Glutamatergic neuron (in vitro differentiated cells): ENCODE results near the gene TEAD2. TPM values are rescaled to one million over a fixed set of nuclear protein-coding genes. Genes with fewer than 3 reads are reported as not detected.

ENCODE experiments used
- DNase-seq: peaks from one replicate; pipeline ENCODE4 v3.0.0; 2022
- H3K27ac Mint-ChIP-seq: one replicate; pipeline ENCODE4 v1.8.0; 2020; ENCODE audit warnings: mild to moderate bottlenecking, mixed read lengths, inconsistent platforms; ENCODE audit not compliant: unreplicated experiment
- H3K27me3 Mint-ChIP-seq: one replicate; pipeline ENCODE4 v1.8.0; 2020; ENCODE audit warnings: mild to moderate bottlenecking, moderate library complexity, mixed read lengths, inconsistent platforms; ENCODE audit not compliant: unreplicated experiment
- H3K36me3 Mint-ChIP-seq: one replicate; pipeline ENCODE4 v1.8.0; 2020; ENCODE audit warnings: mild to moderate bottlenecking, mixed read lengths, inconsistent platforms; ENCODE audit not compliant: unreplicated experiment
- H3K4me1 Mint-ChIP-seq: one replicate; pipeline ENCODE4 v1.8.0; 2020; ENCODE audit warnings: mild to moderate bottlenecking, low read depth, mixed read lengths, inconsistent platforms; ENCODE audit not compliant: unreplicated experiment
- H3K4me3 Mint-ChIP-seq: one replicate; pipeline ENCODE4 v1.8.0; 2020; ENCODE audit warnings: mild to moderate bottlenecking, mixed read lengths, inconsistent platforms; ENCODE audit not compliant: unreplicated experiment
- H3K9me3 Mint-ChIP-seq: one replicate; pipeline ENCODE4 v1.8.0; 2020; ENCODE audit warnings: mild to moderate bottlenecking, moderate library complexity, mixed read lengths, inconsistent platforms; ENCODE audit not compliant: unreplicated experiment
- CTCF ChIP-seq: fragments of 200-600 bp; sonication (generic); IDR thresholded peaks from one replicate; pipeline ENCODE4 v1.5.0; 2021; ENCODE audit not compliant: partially characterized antibody, unreplicated experiment
- total RNA-seq: library from RNA; stranded (reverse); fragmentation: NEBNext Ultra II Directional; extraction: Animal tissue kit (Norgen Biotek cat#: 25700); gene quantifications from one replicate; pipeline ENCODE4 v1.2.1, GENCODE V29; 2021; ENCODE audit not compliant: unreplicated experiment

The TEAD2 gene
- total RNA-seq, 1 donor from 2014 or later: 140 TPM

- H3K36me3 Mint-ChIP-seq: peaks cover 8% of the 10 kb centered on the region
- H3K4me3 Mint-ChIP-seq: no peak overlapping the region
- H3K9me3 Mint-ChIP-seq: peaks cover 19% of the 10 kb centered on the region
- peaks cover 12% of the 10 kb centered on the region for H3K4me1 Mint-ChIP-seq
- no peak overlapping the region for H3K27ac Mint-ChIP-seq
- peaks cover 29% of the 10 kb centered on the region for H3K27me3 Mint-ChIP-seq
- no peak for TF ChIP-seq CTCF
- no peak for DNase-seq
Measured at GRCh38 chr19:49336482-49337266, 25.5 kb downstream of the TEAD2 start.

- Mint-ChIP-seq H3K27me3 (peaks cover 29% of the 10 kb centered on the region), H3K4me1 (peaks cover 12% of the 10 kb centered on the region), H3K36me3 (peaks cover 8% of the 10 kb centered on the region), H3K9me3 (peaks cover 21% of the 10 kb centered on the region), H3K27ac (no peak overlapping the region), H3K4me3 (no peak overlapping the region)
- no peak for DNase-seq
- TF ChIP-seq CTCF: no peak
Measured at GRCh38 chr19:49335784-49336481, 26.3 kb downstream of the TEAD2 start.

- Mint-ChIP-seq H3K36me3 (peaks cover 3% of the 10 kb centered on the region), H3K27me3 (peaks cover 26% of the 10 kb centered on the region), H3K4me1 (peaks cover 9% of the 10 kb centered on the region), H3K4me3 (no peak within 1 kb of the TSS), H3K27ac (no peak within 1 kb of the TSS), H3K9me3 (peaks cover 19% of the 10 kb centered on the region)
- no peak for TF ChIP-seq CTCF
- DNase-seq: no peak
Measured at GRCh38 chr19:49335071-49335783, 27.0 kb downstream of the TEAD2 start, which contains the start of gene CD37. TSS of gene CD37 (plus strand) at chr19:49335406. CDS start at chr19:49335541, 135 bp downstream.

GRCh38 chr19:49333811-49334288 lies 28.4 kb downstream of the TEAD2 start:
- no peak for DNase-seq

More at GRCh38 chr19:49333811-49334288, 28.4 kb downstream of the TEAD2 start:
- Mint-ChIP-seq H3K27me3 (peaks cover 20% of the 10 kb centered on the region), H3K4me1 (peaks cover 6% of the 10 kb centered on the region), H3K9me3 (peaks cover 15% of the 10 kb centered on the region), H3K4me3 (no peak overlapping the region), H3K27ac (no peak overlapping the region), H3K36me3 (no peaks in the 10 kb centered on the region)
- TF ChIP-seq CTCF: no peak
